ENCODE results near the gene OR2J2.
"Not testable (repeated sequence)": the region's sequence is repeated elsewhere in the genome, so short reads cannot be mapped to it uniquely, and the experiment has no call there.

DNA sequence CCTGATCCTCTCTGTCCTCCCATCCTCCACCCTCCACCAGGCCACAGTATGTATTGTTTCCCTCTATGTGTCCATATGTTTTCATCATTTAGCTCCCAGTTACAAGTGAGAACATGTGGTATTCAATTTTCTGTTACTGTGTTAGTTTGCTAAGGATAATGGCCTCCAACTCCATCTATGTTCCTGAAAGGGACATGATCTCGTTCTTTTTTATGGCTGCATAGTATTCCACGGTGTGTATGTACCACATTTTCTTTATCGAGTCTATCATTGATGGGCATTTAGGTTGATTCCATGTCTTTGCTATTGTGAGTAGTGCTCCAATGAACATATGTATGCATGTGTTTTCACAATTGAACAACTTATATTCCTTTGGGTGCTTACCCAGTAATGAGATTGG is 21.3 kb upstream of the OR2J2 start:
- TF ChIP-seq POLR2A (IDR thresholded peaks at IDR 0.05); POLR2AphosphoS5 (IDR thresholded peaks at IDR 0.05; ENCODE audit: insufficient read depth in 1 of 2, low read depth in 1 of 2): not testable (repeated sequence)
- TF ChIP-seq, protein P1, sequence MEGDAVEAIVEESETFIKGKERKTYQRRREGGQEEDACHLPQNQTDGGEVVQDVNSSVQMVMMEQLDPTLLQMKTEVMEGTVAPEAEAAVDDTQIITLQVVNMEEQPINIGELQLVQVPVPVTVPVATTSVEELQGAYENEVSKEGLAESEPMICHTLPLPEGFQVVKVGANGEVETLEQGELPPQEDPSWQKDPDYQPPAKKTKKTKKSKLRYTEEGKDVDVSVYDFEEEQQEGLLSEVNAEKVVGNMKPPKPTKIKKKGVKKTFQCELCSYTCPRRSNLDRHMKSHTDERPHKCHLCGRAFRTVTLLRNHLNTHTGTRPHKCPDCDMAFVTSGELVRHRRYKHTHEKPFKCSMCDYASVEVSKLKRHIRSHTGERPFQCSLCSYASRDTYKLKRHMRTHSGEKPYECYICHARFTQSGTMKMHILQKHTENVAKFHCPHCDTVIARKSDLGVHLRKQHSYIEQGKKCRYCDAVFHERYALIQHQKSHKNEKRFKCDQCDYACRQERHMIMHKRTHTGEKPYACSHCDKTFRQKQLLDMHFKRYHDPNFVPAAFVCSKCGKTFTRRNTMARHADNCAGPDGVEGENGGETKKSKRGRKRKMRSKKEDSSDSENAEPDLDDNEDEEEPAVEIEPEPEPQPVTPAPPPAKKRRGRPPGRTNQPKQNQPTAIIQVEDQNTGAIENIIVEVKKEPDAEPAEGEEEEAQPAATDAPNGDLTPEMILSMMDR (IDR thresholded peaks at IDR 0.05): not testable (repeated sequence)
